Muscle of leg (tissue), 11 donors: Measurements from ENCODE around the gene ALDH3B1. TPM values are rescaled to one million over a fixed set of nuclear protein-coding genes. Genes with fewer than 3 reads are reported as not detected.

Experiments
- DNase-seq: peaks from one replicate; pipeline ENCODE4 v3.0.0; 2013
- H3K27ac ChIP-seq: one replicate; pipeline ENCODE4 v1.5.1; 2013; ENCODE audit warnings: mild to moderate bottlenecking, low read length, control low read depth
- H3K27me3 ChIP-seq: one replicate; pipeline ENCODE4 v1.6.1; 2013; ENCODE audit warnings: low read length; ENCODE audit not compliant: control insufficient read depth, insufficient read depth
- H3K36me3 ChIP-seq: one replicate; pipeline ENCODE4 v1.6.1; 2013; ENCODE audit warnings: low read length; ENCODE audit not compliant: control insufficient read depth, insufficient read depth
- H3K4me1 ChIP-seq: one replicate; pipeline ENCODE4 v1.6.1; 2013; ENCODE audit warnings: low read length; ENCODE audit not compliant: control insufficient read depth, insufficient read depth
- H3K4me3 ChIP-seq: one replicate; pipeline ENCODE4 v1.5.1; 2013; ENCODE audit warnings: low read length, control low read depth
- H3K9me3 ChIP-seq: replicated peaks from 2 replicates; pipeline ENCODE4 v1.6.1; 2013; ENCODE audit warnings: low read depth, low read length; ENCODE audit not compliant: control insufficient read depth
- WGBS: methylation state at CpG from one replicate; pipeline ENCODE4 v1.1.5; 2013; ENCODE audit warnings: missing lambda C conversion rate; ENCODE audit not compliant: insufficient coverage; 5-methylcytosine and 5-hydroxymethylcytosine counted together
- polyA plus RNA-seq, 8 donors: library from polyadenylated mRNA; unstranded; fragments of 120-200 nt; gene quantifications; one replicate each; pipeline versions ENCODE4 v1.2.1 to v1.2.3, GENCODE V29; 2013; ENCODE audit warnings: inconsistent platforms in 1 of 8, low replicate concordance in 1 of 8; ENCODE audit not compliant: insufficient read length in 8 of 8, insufficient read depth in 1 of 8
- total RNA-seq: library from RNA; stranded (reverse); fragments of 120-200 nt; gene quantifications from one replicate; pipeline ENCODE4 v1.2.4, GENCODE V29; 2013

The ALDH3B1 gene
- total and polyA plus RNA-seq, 9 donors: 3.2 to 10.7 (median 5.4) TPM

GRCh38 chr11:68004551-68005335 lies 5.4 kb upstream of the ALDH3B1 start:
- DNase-seq: no peak
- Histone ChIP-seq H3K9me3 (no peaks in the 10 kb centered on the region), H3K4me3 (peak overlapping the region; percentile 46), H3K4me1 (peaks cover 32% of the 10 kb centered on the region), H3K36me3 (no peaks in the 10 kb centered on the region), H3K27ac (no peak overlapping the region), H3K27me3 (peaks cover 4% of the 10 kb centered on the region)
- 73% methylated on average over 9 of the region's 14 CpGs for WGBS

GRCh38 chr11:68006606-68007166 lies 3.4 kb upstream of the ALDH3B1 start:
- H3K27ac ChIP-seq: no peak overlapping the region
- H3K9me3 ChIP-seq: no peaks in the 10 kb centered on the region
- H3K4me3 ChIP-seq: no peak overlapping the region
- peaks cover 4% of the 10 kb centered on the region for H3K27me3 ChIP-seq
- H3K36me3 ChIP-seq: no peaks in the 10 kb centered on the region
- peaks cover 52% of the 10 kb centered on the region for H3K4me1 ChIP-seq
- no peak for DNase-seq
- WGBS: 83% methylated on average over 4 of the region's 7 CpGs

- H3K4me1 ChIP-seq: peaks cover 53% of the 10 kb centered on the region
- WGBS: 84% methylated on average over 12 of the region's 16 CpGs
- no peak overlapping the region for H3K4me3 ChIP-seq
- peaks cover 4% of the 10 kb centered on the region for H3K27me3 ChIP-seq
- no peak overlapping the region for H3K27ac ChIP-seq
- no peak for DNase-seq
- no peaks in the 10 kb centered on the region for H3K9me3 ChIP-seq
- H3K36me3 ChIP-seq: no peaks in the 10 kb centered on the region
Observed at GRCh38 chr11:68007498-68008380, 2.4 kb upstream of the ALDH3B1 start.

GRCh38 chr11:68008381-68009337 lies 1.5 kb upstream of the ALDH3B1 start:
- Histone ChIP-seq H3K27me3 (peaks cover 4% of the 10 kb centered on the region), H3K27ac (peak overlapping the region; percentile 59), H3K9me3 (no peaks in the 10 kb centered on the region), H3K4me3 (no peak overlapping the region), H3K36me3 (no peaks in the 10 kb centered on the region), H3K4me1 (peaks cover 60% of the 10 kb centered on the region)
- WGBS: 78% methylated on average over 17 of the region's 27 CpGs
- peak; percentile 58 for DNase-seq

- no peak overlapping the region for H3K4me3 ChIP-seq
Observed at GRCh38 chr11:68009391-68010089, 587 bp upstream of the ALDH3B1 start.

GRCh38 chr11:68011051-68011943 lies 1.2 kb downstream of the ALDH3B1 start:
- peak overlapping the region; percentile 88 for H3K27ac ChIP-seq
- H3K36me3 ChIP-seq: no peaks in the 10 kb centered on the region
- peaks cover 67% of the 10 kb centered on the region for H3K4me1 ChIP-seq
- no peaks in the 10 kb centered on the region for H3K9me3 ChIP-seq
- H3K27me3 ChIP-seq: no peaks in the 10 kb centered on the region
- WGBS: 75% methylated on average over 11 of the region's 16 CpGs
- DNase-seq: peak; percentile 33
- no peak overlapping the region for H3K4me3 ChIP-seq

More at GRCh38 chr11:68009391-68010089, 587 bp upstream of the ALDH3B1 start:
- DNase-seq: no peak
- 57% methylated on average over 9 of the region's 12 CpGs for whole genome bisulfite sequencing
- no peaks in the 10 kb centered on the region for H3K36me3 ChIP-seq
- H3K9me3 ChIP-seq: no peaks in the 10 kb centered on the region
- peaks cover 64% of the 10 kb centered on the region for H3K4me1 ChIP-seq
- peaks cover under 1% of the 10 kb centered on the region for H3K27me3 ChIP-seq
- peak overlapping the region; percentile 88 for H3K27ac ChIP-seq

- Histone ChIP-seq H3K9me3 (no peaks in the 10 kb centered on the region), H3K4me3 (no peak overlapping the region), H3K27ac (no peak overlapping the region), H3K27me3 (no peaks in the 10 kb centered on the region), H3K4me1 (peaks cover 75% of the 10 kb centered on the region), H3K36me3 (no peaks in the 10 kb centered on the region)
- DNase-seq: no peak
- WGBS: 90% methylated on average over 10 of the region's 17 CpGs
Observed at GRCh38 chr11:68012044-68012842, 2.1 kb downstream of the ALDH3B1 start.
